Measurements from ENCODE around the gene DOCK1.

DOCK1 gene

GRCh38 chr10:126955934-126956711 is 50.9 kb downstream of the DOCK1 start:
- DNase-seq: no peak

GRCh38 chr10:126956712-126957108 is 51.5 kb downstream of the DOCK1 start:
- no peak for DNase-seq

DNA sequence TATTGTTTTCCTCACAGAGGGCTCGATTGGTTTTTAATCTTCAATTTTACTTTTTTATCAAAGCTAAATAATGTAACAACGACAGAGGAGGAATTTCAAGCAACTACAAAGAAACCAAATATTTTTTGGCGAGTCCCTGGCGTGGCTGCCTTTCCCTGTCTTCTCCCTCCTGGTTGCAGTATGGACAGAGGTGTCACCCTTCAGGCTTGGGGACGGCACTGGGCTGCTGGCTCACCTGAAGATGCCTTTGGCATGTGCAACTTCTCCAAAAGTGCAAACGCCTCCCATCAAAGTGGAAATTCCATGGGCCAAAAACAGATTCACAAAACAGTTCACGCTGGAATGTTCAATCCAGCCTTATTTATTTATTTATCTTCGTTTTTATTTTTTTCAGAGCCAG is 51.9 kb downstream of the DOCK1 start:
- no peak for DNase-seq

DNA sequence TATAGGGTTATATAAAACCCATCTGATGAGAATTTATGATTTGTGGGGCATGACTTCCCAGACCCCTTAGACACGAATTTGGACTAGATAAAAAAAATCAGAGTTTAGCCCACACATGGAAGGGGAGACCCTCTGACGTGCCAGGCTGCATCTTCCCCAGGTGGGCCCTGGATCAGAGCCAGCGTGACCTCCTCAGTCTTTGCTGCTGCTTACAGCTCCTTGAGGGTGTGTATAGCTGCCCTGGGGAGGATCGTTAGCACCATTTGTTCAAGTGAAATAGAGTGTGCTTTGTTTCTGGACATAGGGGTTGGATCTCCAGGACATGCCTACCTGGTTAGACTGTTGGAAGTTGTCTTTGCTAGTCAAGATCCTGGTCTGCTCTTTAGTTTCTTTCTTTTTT is 54.2 kb downstream of the DOCK1 start:
- DNase-seq: no peak

DNA sequence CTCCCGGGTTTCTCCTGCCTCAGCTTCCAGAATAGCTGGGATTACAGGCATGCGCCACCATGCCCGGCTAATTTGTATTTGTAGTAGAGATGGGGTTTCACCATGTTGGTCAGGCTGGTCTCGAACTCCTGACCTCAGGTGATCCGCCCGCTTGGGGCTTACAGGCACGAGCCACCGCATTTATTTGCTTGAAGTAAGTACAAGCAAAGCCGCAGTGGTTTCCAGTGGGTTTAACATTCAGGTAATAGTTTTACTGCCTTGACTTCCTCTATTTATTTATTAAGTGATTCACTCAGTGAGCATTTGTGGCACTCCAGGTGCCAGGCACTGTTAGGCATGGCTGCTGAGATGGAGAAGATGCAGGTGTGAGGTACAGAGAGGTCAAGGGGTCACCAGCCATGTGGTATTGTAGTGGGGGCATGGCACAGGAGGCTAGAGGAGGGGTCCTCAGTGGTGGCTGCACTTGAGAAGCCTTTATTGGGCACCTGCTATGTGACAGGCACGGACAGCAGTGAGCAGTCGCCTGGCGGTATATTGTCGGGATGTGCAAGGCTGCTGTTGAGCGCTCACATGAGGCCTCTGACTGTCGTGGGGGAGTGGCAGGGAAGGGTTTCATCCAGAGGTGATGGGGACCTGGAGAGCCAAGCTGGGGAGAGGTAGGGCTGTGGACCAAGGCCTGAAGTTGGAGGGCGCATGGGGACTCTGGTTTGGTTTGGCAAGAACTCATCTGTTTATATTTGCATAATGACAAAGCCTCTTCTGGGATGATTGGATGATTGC is 54.9 kb downstream of the DOCK1 start:
- DNase-seq: no peak

GRCh38 chr10:126963354-126963753 is 58.1 kb downstream of the DOCK1 start:
- DNase-seq: no peak

DNA sequence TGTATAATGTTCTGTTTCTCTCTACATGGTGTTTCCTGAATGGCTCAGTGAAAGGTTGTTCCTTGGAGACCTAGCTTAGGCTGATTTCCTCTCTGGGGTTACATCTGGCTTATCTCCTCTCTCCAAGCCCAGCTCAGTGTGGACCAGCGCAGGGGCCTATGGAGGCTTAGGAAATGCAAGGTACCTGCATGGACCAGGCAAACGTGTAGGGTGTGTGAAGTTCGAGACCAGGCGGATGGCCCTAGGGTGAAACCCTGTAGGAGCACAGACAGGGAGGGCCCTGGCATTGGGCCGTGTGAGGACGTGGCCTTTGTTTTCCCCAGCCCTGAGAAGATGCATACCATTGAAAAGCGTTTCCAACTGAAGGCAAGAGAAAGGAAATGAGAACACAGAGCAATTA is 59.0 kb downstream of the DOCK1 start:
- DNase-seq: no peak

DNA sequence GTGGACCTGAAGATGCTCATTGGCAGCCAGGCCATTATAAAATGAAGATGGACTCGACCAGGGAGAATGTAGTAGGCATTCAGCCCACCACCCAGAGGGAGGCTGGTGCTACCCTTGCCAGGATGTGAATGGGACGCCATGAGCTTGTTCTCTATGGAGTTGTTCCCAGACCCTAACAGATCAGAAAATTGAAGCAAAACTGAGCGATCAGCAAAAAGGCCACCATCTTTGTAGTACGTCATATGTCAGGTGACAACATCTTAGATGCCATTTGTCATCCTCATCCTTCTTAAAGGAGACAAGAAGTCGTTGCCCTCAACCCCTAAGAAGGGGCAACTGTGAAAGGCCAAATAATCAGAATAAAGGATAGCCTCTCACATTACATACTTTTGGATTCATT is 61.7 kb downstream of the DOCK1 start:
- DNase-seq: no peak

DNA sequence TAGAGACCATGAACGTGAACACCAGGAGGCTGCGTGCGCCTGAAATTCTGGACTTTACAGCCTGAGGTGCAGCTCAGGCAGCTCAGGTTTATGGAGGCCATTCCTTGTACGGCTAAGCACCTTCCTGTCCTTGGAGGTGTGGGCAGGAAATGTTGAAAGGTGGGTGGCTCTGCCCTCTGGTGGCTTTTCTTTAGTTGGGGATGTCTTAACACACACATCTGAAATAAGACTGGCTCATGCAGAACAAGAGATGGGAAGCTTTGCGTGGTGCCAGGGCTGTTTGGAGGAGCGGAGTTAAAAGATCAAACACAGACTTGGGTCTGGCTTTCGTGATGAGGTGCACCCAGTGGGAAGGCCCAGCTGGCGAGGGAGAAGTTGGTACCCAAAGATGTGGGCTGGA is 64.1 kb downstream of the DOCK1 start:
- DNase-seq: no peak

- no peak for DNase-seq
Observed at GRCh38 chr10:126972635-126973414, 67.6 kb downstream of the DOCK1 start.

- no peak for DNase-seq
Observed at GRCh38 chr10:126975221-126975620, 70.0 kb downstream of the DOCK1 start.

- no peak for DNase-seq
Observed at GRCh38 chr10:126977216-126977615, 72.0 kb downstream of the DOCK1 start.

DNA sequence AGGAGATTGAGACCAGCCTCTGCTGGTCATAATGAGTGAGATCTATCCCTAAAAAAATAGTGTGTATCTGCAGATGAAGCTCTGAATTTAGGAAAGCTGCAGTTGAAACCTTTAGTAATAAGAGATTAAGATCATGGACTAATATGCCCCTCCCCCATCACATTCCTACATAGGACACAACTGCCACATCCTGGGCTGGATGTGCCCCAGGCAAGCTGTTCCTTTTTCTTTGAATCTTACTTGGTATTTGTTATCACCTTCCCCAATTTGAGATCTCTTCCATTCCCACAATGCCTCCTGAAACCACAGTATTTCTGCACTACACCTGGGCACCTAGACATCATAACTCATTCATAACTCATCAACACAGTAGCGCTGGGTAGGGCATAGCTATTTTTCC is 74.1 kb downstream of the DOCK1 start:
- no peak for DNase-seq

- DNase-seq: no peak
Observed at GRCh38 chr10:126993208-126993607, 88.0 kb downstream of the DOCK1 start.

- no peak for DNase-seq
Observed at GRCh38 chr10:126997801-126998590, 92.8 kb downstream of the DOCK1 start.

DNA sequence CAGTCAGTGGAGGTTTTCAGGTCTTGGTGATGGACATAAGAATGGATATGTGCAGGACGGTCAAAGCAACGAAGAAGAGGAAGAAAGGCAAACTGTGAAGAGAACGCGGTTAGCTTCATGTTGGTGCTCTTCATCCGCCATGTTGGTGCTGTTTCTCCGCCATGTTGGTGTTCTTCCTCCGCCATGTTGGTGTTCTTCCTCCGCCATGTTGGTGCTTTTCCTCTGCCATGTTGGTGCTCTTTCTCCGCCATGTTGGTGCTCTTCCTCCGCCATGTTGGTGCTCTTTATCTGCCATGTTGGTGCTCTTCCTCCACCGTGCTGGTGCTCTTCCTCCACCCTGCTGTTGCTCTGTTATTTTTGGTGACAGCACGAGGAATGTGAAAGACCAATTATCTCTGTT is 95.4 kb downstream of the DOCK1 start:
- no peak for DNase-seq

DNA sequence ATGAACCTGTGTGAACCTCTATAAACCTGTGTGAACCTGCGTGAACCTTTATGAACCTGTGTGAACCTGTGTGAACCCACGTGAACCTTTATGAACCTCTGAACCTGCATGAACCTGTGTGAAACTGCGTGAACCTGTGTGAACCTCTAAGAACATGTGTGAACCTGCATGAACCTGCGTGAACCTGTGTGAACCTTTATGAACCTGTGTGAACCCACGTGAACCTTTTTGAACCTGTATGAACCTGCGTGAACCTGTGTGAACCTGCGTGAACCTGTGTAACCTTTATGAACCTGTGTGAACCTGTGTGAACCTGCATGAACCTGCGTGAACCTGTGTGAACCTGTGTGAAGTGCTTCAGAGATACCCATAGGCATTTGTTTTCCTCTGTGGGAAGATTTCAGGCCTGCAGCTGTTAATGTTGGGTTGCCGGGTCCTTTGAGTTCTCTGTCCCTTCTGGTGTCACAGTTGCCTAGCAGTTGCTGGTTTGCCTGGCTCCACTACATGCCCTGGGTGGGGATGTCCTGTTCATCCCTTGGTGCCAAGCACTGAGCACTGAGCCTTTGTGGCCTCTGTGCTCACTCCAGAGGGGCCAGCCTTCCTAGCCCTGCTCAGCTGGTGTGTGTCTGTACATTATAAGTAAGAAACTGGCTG is 97.9 kb downstream of the DOCK1 start:
- DNase-seq: no peak

- no peak for DNase-seq
Observed at GRCh38 chr10:127006453-127006852, 101.2 kb downstream of the DOCK1 start.

DNA sequence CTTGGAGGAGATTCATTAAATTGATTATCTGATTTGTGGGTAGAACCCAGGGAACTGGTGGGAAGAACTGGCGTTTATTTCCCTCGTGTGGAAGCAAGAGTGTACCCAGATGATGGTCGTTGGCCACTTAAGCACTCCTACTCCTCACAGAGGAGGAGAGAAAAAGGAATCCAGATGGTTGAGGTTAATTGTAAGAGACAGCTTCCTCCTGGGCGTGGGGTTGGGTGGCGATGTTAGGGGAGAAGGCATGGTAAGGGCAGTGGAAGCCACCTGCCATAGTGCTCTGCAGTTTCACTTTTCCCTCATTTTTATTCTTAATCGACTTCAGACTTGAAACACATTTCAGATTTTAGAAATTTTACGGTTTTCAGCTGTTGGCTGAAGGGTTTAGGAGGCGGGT is 104.1 kb downstream of the DOCK1 start:
- no peak for DNase-seq

- DNase-seq: no peak
Observed at GRCh38 chr10:127011174-127011573, 105.9 kb downstream of the DOCK1 start.

DNA sequence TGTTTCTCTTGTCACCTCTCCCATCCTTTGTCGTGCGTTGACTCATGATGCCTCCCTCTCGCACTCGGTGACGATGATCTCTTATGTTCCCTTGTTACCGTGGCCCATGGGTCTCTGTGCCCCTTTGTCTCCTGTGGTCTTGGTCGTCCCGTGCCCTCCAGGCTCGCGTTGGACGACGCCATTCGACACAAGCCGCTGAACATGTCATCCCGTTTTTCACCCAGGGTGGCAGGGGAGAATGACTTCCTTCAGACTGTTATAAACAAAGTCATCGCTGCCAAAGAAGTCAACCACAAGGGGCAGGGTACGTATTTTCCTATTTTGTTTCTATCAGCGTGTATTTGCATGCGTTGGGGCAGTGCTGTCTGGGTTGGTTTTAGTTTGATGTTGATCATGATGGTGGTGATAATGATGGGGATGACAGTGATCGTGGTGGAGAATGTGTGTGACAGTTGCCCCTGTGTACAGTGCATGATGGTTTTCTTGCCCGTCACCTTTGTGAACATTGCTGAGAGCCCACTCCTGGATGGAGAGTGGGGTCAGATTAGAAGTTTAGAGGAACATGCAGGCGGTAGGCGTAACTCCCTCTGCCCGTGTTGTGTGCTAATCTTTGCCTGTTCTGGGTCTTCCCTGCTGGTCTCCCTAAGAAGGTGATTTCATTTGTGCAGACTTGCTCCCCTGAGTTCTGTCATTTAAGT is 107.0 kb downstream of the DOCK1 start:
- no peak for DNase-seq

- no peak for DNase-seq
Observed at GRCh38 chr10:127012769-127013152, 107.5 kb downstream of the DOCK1 start.

Measured in NCI-H2107 (cell line).